Upper lobe of left lung (tissue), 6 donors: ENCODE measurements around the gene FARP1. TPM values are rescaled to one million over a fixed set of nuclear protein-coding genes. Genes with fewer than 3 reads are reported as not detected.

ENCODE experiments used
- ATAC-seq, 2 donors: fragments of 200-7000 bp; cut with Tn5 transposase; one replicate each; pipeline ENCODE4 v1.9.1; 2022; ENCODE audit warnings: mild to moderate bottlenecking in 2 of 2, moderate library complexity in 2 of 2; ENCODE audit not compliant: low FRiP score in 2 of 2
- DNase-seq, 2 donors: peaks; one replicate each; pipeline ENCODE4 v3.0.0-alpha.2; 2019 to 2020
- H3K27ac ChIP-seq, 4 donors: fragments of 200-600 bp; sonication (generic); one replicate each; pipeline ENCODE4 v1.5.1; 2016 to 2019
- H3K27me3 ChIP-seq, 4 donors: fragments of 200-600 bp; sonication (generic); one replicate each; pipeline ENCODE4 v1.5.1; 2017 to 2019
- H3K36me3 ChIP-seq, 4 donors: fragments of 200-600 bp; sonication (generic); one replicate each; pipeline ENCODE4 v1.5.1; 2016 to 2019
- H3K4me1 ChIP-seq, 4 donors: fragments of 200-600 bp; sonication (generic); one replicate each; pipeline ENCODE4 v1.5.1; 2018 to 2019
- H3K4me3 ChIP-seq, 4 donors: fragments of 200-600 bp; sonication (generic); one replicate each; pipeline ENCODE4 v1.5.1; 2017 to 2019; ENCODE audit warnings: mild to moderate bottlenecking in 2 of 4, moderate library complexity in 1 of 4
- H3K9me3 ChIP-seq, 4 donors: fragments of 200-600 bp; sonication (generic); one replicate each; pipeline ENCODE4 v1.5.1; 2018 to 2019
- CTCF ChIP-seq, 6 experiments: fragments of 450-650 bp in 4 of 6; fragments of 200-600 bp in 2 of 6; sonication (generic) in 2 of 6; IDR thresholded peaks; one replicate each; pipeline ENCODE4 v1.5.1; 2016 to 2019; ENCODE audit warnings: antibody characterized with exemption in 6 of 6
- EP300 ChIP-seq, 4 donors: sonication (generic); formaldehyde crosslinking; IDR thresholded peaks; one replicate each; pipeline ENCODE4 v1.5.1; 2017; ENCODE audit warnings: antibody characterized with exemption in 4 of 4, control low read depth in 2 of 4
- POLR2A ChIP-seq, 4 donors: fragments of 450-650 bp; IDR thresholded peaks; one replicate each; pipeline ENCODE4 v1.5.1; 2016 to 2017; ENCODE audit warnings: antibody characterized with exemption in 4 of 4, mild to moderate bottlenecking in 2 of 4
- POLR2AphosphoS5 ChIP-seq, 2 donors: sonication (generic); formaldehyde crosslinking; IDR thresholded peaks; one replicate each; pipeline ENCODE4 v1.5.1; 2017; ENCODE audit warnings: antibody characterized with exemption in 2 of 2
- WGBS, 2 donors: methylation state at CpG; one replicate each; pipeline ENCODE4 v1.1.5; 2017 to 2018; 5-methylcytosine and 5-hydroxymethylcytosine counted together
- total RNA-seq, 6 donors: library from RNA; depleted of rRNA in 4 of 6; stranded (reverse); fragments of >200 nt in 4 of 6; gene quantifications; one replicate each; pipeline versions ENCODE4 v1.1.0 to v1.2.1, GENCODE V29; 2016 to 2021
- donor health status: DM: no; HTN: no; CAD: no; lungs with moderate emphysema.
- donor health status: DM: no; HTN: yes; CAD: no; lungs with severe emphysema.

The FARP1 gene
- total RNA-seq, 6 donors from 2014 or later = 65.7 to 111 (median 91.8) TPM

GRCh38 chr13:98370806-98371515, 228.1 kb downstream of the FARP1 start:
- H3K4me1 ChIP-seq = peaks cover 0 to 5% (median 0%) of the 10 kb centered on the region in 4 donors
- no peak for ATAC-seq
- no peak for DNase-seq
- no peak overlapping the region for H3K4me3 ChIP-seq
- no peaks in the 10 kb centered on the region for H3K27me3 ChIP-seq
- no peaks in the 10 kb centered on the region for H3K9me3 ChIP-seq
- 72 to 78% methylated on average over 15 to 16 of the region's 16 CpGs for WGBS, 2 donors
- peak overlapping the region in 1 of 4 donors; percentile 42 for H3K27ac ChIP-seq
- TF ChIP-seq EP300 (IDR thresholded peaks at IDR 0.05) (no peak), CTCF (IDR thresholded peaks at IDR 0.05) (no peak), POLR2A (IDR thresholded peaks at IDR 0.05) (no peak), POLR2AphosphoS5 (IDR thresholded peaks at IDR 0.05) (no peak)
- peaks cover 0 to 10% (median 0%) of the 10 kb centered on the region in 4 donors for H3K36me3 ChIP-seq

- no peak overlapping the region for H3K27ac ChIP-seq
- ATAC-seq = no peak
Observed at GRCh38 chr13:98371516-98372023, 228.7 kb downstream of the FARP1 start.

GRCh38 chr13:98372876-98373275, 230.0 kb downstream of the FARP1 start:
- H3K27ac ChIP-seq = no peak overlapping the region
- no peak for DNase-seq
- H3K9me3 ChIP-seq = no peaks in the 10 kb centered on the region
- peaks cover 0 to 10% (median 0%) of the 10 kb centered on the region in 4 donors for H3K36me3 ChIP-seq
- no peaks in the 10 kb centered on the region for H3K27me3 ChIP-seq
- H3K4me1 ChIP-seq = peaks cover 0 to 5% (median 0%) of the 10 kb centered on the region in 4 donors
- TF ChIP-seq EP300 (IDR thresholded peaks at IDR 0.05) (no peak), CTCF (IDR thresholded peaks at IDR 0.05) (no peak), POLR2AphosphoS5 (IDR thresholded peaks at IDR 0.05) (no peak), POLR2A (IDR thresholded peaks at IDR 0.05) (no peak)
- H3K4me3 ChIP-seq = no peak overlapping the region
- no peak for ATAC-seq
- 84 to 86% methylated on average over 7 to 8 of the region's 8 CpGs for WGBS, 2 donors

More at GRCh38 chr13:98371516-98372023, 228.7 kb downstream of the FARP1 start:
- Histone ChIP-seq H3K27me3 (no peaks in the 10 kb centered on the region), H3K4me3 (no peak overlapping the region), H3K4me1 (peaks cover 0 to 5% (median 0%) of the 10 kb centered on the region in 4 donors), H3K36me3 (peaks cover 0 to 10% (median 0%) of the 10 kb centered on the region in 4 donors), H3K9me3 (no peaks in the 10 kb centered on the region)
- no peak for DNase-seq
- WGBS, 2 donors = 78 to 86% methylated on average over 5 of the region's 5 CpGs
- TF ChIP-seq EP300 (IDR thresholded peaks at IDR 0.05) (no peak), CTCF (IDR thresholded peaks at IDR 0.05) (no peak), POLR2A (IDR thresholded peaks at IDR 0.05) (no peak), POLR2AphosphoS5 (IDR thresholded peaks at IDR 0.05) (no peak)

- no peak for TF ChIP-seq POLR2AphosphoS5 (IDR thresholded peaks at IDR 0.05)
- no peak for TF ChIP-seq POLR2A (IDR thresholded peaks at IDR 0.05)
- TF ChIP-seq CTCF (IDR thresholded peaks at IDR 0.05) = no peak
- TF ChIP-seq EP300 (IDR thresholded peaks at IDR 0.05) = no peak
- Histone ChIP-seq H3K36me3 (no peaks in the 10 kb centered on the region), H3K9me3 (no peaks in the 10 kb centered on the region), H3K27ac (no peak overlapping the region), H3K4me1 (peaks cover 0 to 5% (median 0%) of the 10 kb centered on the region in 4 donors), H3K4me3 (no peak overlapping the region), H3K27me3 (no peaks in the 10 kb centered on the region)
- DNase-seq = no peak
- 91% methylated on average over 1 of the region's 1 CpG for WGBS, 2 donors
- no peak for ATAC-seq
Observed at GRCh38 chr13:98374750-98375149, 231.9 kb downstream of the FARP1 start.
